ENCODE results near the gene LMF1. TPM values are rescaled to one million over a fixed set of nuclear protein-coding genes. Genes with fewer than 3 reads are reported as not detected.
"Not testable (repeated sequence)": the region's sequence is repeated elsewhere in the genome, so short reads cannot be mapped to it uniquely, and the experiment has no call there.

The LMF1 gene
- total RNA-seq, 4 donors from 2014 or later: 14.9 to 33.7 (median 27.1) TPM

- TF ChIP-seq CTCF (IDR thresholded peaks at IDR 0.05): no peak
- no peak for ATAC-seq (ENCODE audit: low FRiP score)
- no peak for DNase-seq (ENCODE audit: low spot score)
These were observed 82.9 kb downstream of the LMF1 start for GRCh38 chr16:887846-888245.

GRCh38 chr16:886802-887731 lies 83.7 kb downstream of the LMF1 start:
- ATAC-seq (ENCODE audit: low FRiP score) (no peak), DNase-seq (ENCODE audit: low spot score) (no peak)
- TF ChIP-seq CTCF (IDR thresholded peaks at IDR 0.05): no peak

GRCh38 chr16:886084-886543 lies 84.7 kb downstream of the LMF1 start:
- no peak for ATAC-seq (ENCODE audit: low FRiP score)
- no peak for DNase-seq (ENCODE audit: low spot score)
- TF ChIP-seq CTCF (IDR thresholded peaks at IDR 0.05): no peak

- no peak for TF ChIP-seq CTCF (IDR thresholded peaks at IDR 0.05)
- DNase-seq (ENCODE audit: low spot score): no peak
- ATAC-seq (ENCODE audit: low FRiP score): no peak
These were observed 85.4 kb downstream of the LMF1 start for GRCh38 chr16:885391-885790.

DNA sequence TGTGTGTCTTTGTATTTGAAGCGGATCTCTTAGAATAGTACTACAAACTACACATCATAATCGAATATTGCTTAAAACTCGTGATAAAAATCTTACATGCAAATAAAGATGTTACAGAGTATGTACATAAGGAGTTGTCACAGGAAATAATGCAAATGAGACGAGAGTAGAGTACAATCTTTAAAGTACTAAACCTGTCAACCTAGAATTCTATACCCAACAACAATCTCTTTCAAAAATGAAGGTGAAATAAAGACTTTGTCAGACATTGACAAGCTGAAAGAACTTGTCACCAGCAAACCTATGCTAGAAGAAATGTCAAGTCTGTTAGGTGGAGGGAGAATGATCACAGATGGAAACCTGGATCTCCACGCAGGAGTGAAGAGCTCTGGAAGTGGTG lies 86.6 kb downstream of the LMF1 start:
- ATAC-seq (ENCODE audit: low FRiP score) (no peak), DNase-seq (ENCODE audit: low spot score) (no peak)

GRCh38 chr16:883781-884180 lies 87.0 kb downstream of the LMF1 start:
- no peak for TF ChIP-seq CTCF (IDR thresholded peaks at IDR 0.05)
- DNase-seq (ENCODE audit: low spot score) (no peak), ATAC-seq (ENCODE audit: low FRiP score) (no peak)

More for the DNA sequence above, 86.6 kb downstream of the LMF1 start:
- TF ChIP-seq CTCF (IDR thresholded peaks at IDR 0.05): no peak

GRCh38 chr16:883340-883739 lies 87.4 kb downstream of the LMF1 start:
- no peak for TF ChIP-seq CTCF (IDR thresholded peaks at IDR 0.05)
- no peak for ATAC-seq (ENCODE audit: low FRiP score)
- no peak for DNase-seq (ENCODE audit: low spot score)

DNA sequence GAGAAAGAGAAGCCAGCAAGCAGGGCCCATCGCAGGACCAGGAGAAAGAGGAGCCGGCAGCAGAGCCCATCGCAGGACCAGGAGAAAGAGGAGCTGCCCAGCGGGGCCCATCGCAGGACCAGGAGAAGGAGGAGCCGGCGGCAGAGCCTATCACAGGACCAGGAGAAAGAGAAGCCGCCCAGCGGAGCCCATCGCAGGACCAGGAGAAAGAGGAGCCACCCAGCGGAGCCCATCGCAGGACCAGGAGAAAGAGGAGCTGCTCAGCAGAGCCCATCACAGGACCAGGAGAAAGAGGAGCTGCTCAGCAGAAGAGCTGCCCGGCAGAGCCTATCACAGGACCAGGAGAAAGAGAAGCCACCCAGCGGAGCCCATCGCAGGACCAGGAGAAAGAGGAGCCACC lies 88.1 kb downstream of the LMF1 start:
- ATAC-seq (ENCODE audit: low FRiP score); DNase-seq (ENCODE audit: low spot score): not testable (repeated sequence)
